ENCODE results near the gene PRKN.

GRCh38 chr6:161316531-161316930 is 1411.0 kb downstream of the PRKN start:
- TF ChIP-seq ZFX (IDR thresholded peaks at IDR 0.05) (no peak), CTCF (conservative IDR thresholded peaks at IDR 0.05) (no peak)

Data from C4-2B (cell line).